ENCODE results near the gene PEX14. TPM values are rescaled to one million over a fixed set of nuclear protein-coding genes. Genes with fewer than 3 reads are reported as not detected.

The PEX14 gene
- total RNA-seq, 1 experiment from 2014 or later = 17.7 TPM

GRCh38 chr1:10639775-10640578, 165.2 kb downstream of the PEX14 start:
- Mint-ChIP-seq H3K27ac (ENCODE audit: unreplicated experiment) (no peak overlapping the region), H3K27me3 (ENCODE audit: unreplicated experiment) (no peaks in the 10 kb centered on the region), H3K9me3 (ENCODE audit: low read depth, unreplicated experiment) (no peaks in the 10 kb centered on the region), H3K36me3 (ENCODE audit: insufficient read depth, unreplicated experiment) (peaks cover 22% of the 10 kb centered on the region), H3K4me3 (ENCODE audit: low read depth, unreplicated experiment) (no peak overlapping the region), H3K4me1 (ENCODE audit: low read depth, unreplicated experiment) (no peaks in the 10 kb centered on the region)
- no peak for TF ChIP-seq CTCF (IDR thresholded peaks at IDR 0.05; ENCODE audit: unreplicated experiment)
- no peak for DNase-seq
- CTCF ChIA-PET = no interaction called here
- intact Hi-C loops (cut with micrococcal nuclease; ENCODE audit: unreplicated experiment) = no loop called here
- no TSS peak for BruUV-seq (replicated peaks)

- TF ChIP-seq CTCF (IDR thresholded peaks at IDR 0.05; ENCODE audit: unreplicated experiment) = no peak
- intact Hi-C loops (cut with micrococcal nuclease; ENCODE audit: unreplicated experiment) = no loop called here
- Mint-ChIP-seq H3K36me3 (ENCODE audit: insufficient read depth, unreplicated experiment) (peaks cover 16% of the 10 kb centered on the region), H3K4me1 (ENCODE audit: low read depth, unreplicated experiment) (no peaks in the 10 kb centered on the region), H3K27me3 (ENCODE audit: unreplicated experiment) (no peaks in the 10 kb centered on the region), H3K9me3 (ENCODE audit: low read depth, unreplicated experiment) (no peaks in the 10 kb centered on the region), H3K4me3 (ENCODE audit: low read depth, unreplicated experiment) (no peak overlapping the region), H3K27ac (ENCODE audit: unreplicated experiment) (no peak overlapping the region)
- no TSS peak for BruUV-seq (replicated peaks)
- CTCF ChIA-PET = interaction anchor here (0.6 kb wide), 1 partner anchor 245 kb away, joined by 6 read pairs; no protein-coding TSS in a partner anchor
- DNase-seq = no peak
These were observed 166.2 kb downstream of the PEX14 start for GRCh38 chr1:10640843-10641553.

- CTCF ChIA-PET = no interaction called here
- no peak for TF ChIP-seq CTCF (IDR thresholded peaks at IDR 0.05; ENCODE audit: unreplicated experiment)
- intact Hi-C loops (cut with micrococcal nuclease; ENCODE audit: unreplicated experiment) = no loop called here
- Mint-ChIP-seq H3K27ac (ENCODE audit: unreplicated experiment) (no peak overlapping the region), H3K4me1 (ENCODE audit: low read depth, unreplicated experiment) (no peaks in the 10 kb centered on the region), H3K4me3 (ENCODE audit: low read depth, unreplicated experiment) (no peak overlapping the region), H3K36me3 (ENCODE audit: insufficient read depth, unreplicated experiment) (peaks cover 16% of the 10 kb centered on the region), H3K27me3 (ENCODE audit: unreplicated experiment) (no peaks in the 10 kb centered on the region), H3K9me3 (ENCODE audit: low read depth, unreplicated experiment) (no peaks in the 10 kb centered on the region)
- no peak for DNase-seq
- no TSS peak for BruUV-seq (replicated peaks)
These were observed 167.2 kb downstream of the PEX14 start for GRCh38 chr1:10641976-10642375.

- H3K27me3 Mint-ChIP-seq (ENCODE audit: unreplicated experiment) = no peaks in the 10 kb centered on the region
- BruUV-seq (replicated peaks) = no TSS peak
- H3K4me1 Mint-ChIP-seq (ENCODE audit: low read depth, unreplicated experiment) = no peaks in the 10 kb centered on the region
- H3K9me3 Mint-ChIP-seq (ENCODE audit: low read depth, unreplicated experiment) = no peaks in the 10 kb centered on the region
- no peak overlapping the region for H3K27ac Mint-ChIP-seq (ENCODE audit: unreplicated experiment)
- intact Hi-C loops (cut with micrococcal nuclease; ENCODE audit: unreplicated experiment) = no loop called here
- no peak for TF ChIP-seq CTCF (IDR thresholded peaks at IDR 0.05; ENCODE audit: unreplicated experiment)
- CTCF ChIA-PET = no interaction called here
- H3K36me3 Mint-ChIP-seq (ENCODE audit: insufficient read depth, unreplicated experiment) = peaks cover 13% of the 10 kb centered on the region
- DNase-seq = no peak
- no peak overlapping the region for H3K4me3 Mint-ChIP-seq (ENCODE audit: low read depth, unreplicated experiment)
These were observed 167.8 kb downstream of the PEX14 start for GRCh38 chr1:10642403-10643080.

Measured in Calu3 (cell line).